ENCODE data around the gene EPSTI1.

GRCh38 chr13:42985312-42986175 is 6.5 kb downstream of the EPSTI1 start:
- TF ChIP-seq CTCF (conservative IDR thresholded peaks at IDR 0.05; ENCODE audit: low read depth, low read length) (no peak), EZH2phosphoT487 (IDR thresholded peaks at IDR 0.05; ENCODE audit: borderline replicate concordance, low read length) (no peak)

All from PC-3 (cell line).